ENCODE results near the gene POU6F2.

Gene POU6F2

GRCh38 chr7:39432807-39433416, 455.2 kb downstream of the POU6F2 start:
- no peak for DNase-seq (ENCODE audit: low read depth in 2 of 2)

- DNase-seq (ENCODE audit: low read depth in 2 of 2): no peak
Observed at GRCh38 chr7:39433550-39433949, 455.8 kb downstream of the POU6F2 start.

GRCh38 chr7:39434012-39434411, 456.3 kb downstream of the POU6F2 start:
- DNase-seq (ENCODE audit: low read depth in 2 of 2): no peak

- no peak for DNase-seq (ENCODE audit: low read depth in 2 of 2)
Observed at GRCh38 chr7:39446546-39446945, 468.8 kb downstream of the POU6F2 start.

- no peak for DNase-seq (ENCODE audit: low read depth in 2 of 2)
Observed at GRCh38 chr7:39451901-39452300, 474.2 kb downstream of the POU6F2 start.

- DNase-seq (ENCODE audit: low read depth in 2 of 2): peak in 1 of 2 donors; percentile 16
Observed at GRCh38 chr7:39453743-39454355, 476.1 kb downstream of the POU6F2 start.

- DNase-seq (ENCODE audit: low read depth in 2 of 2): no peak
Observed at GRCh38 chr7:39458061-39458745, 480.5 kb downstream of the POU6F2 start.

GRCh38 chr7:39459636-39460035, 481.9 kb downstream of the POU6F2 start:
- DNase-seq (ENCODE audit: low read depth in 2 of 2): no peak

GRCh38 chr7:39460486-39460885, 482.8 kb downstream of the POU6F2 start:
- DNase-seq (ENCODE audit: low read depth in 2 of 2): no peak

GRCh38 chr7:39461263-39461820, 483.6 kb downstream of the POU6F2 start:
- no peak for DNase-seq (ENCODE audit: low read depth in 2 of 2)

- DNase-seq (ENCODE audit: low read depth in 2 of 2): no peak
Observed at GRCh38 chr7:39463252-39463651, 485.5 kb downstream of the POU6F2 start.

GRCh38 chr7:39464350-39465054, 486.8 kb downstream of the POU6F2 start:
- DNase-seq (ENCODE audit: low read depth in 2 of 2): no peak

GRCh38 chr7:39465055-39465929, 487.6 kb downstream of the POU6F2 start:
- no peak for DNase-seq (ENCODE audit: low read depth in 2 of 2)

GRCh38 chr7:39468261-39468660, 490.6 kb downstream of the POU6F2 start:
- no peak for DNase-seq (ENCODE audit: low read depth in 2 of 2)

GRCh38 chr7:39468808-39469374, 491.2 kb downstream of the POU6F2 start:
- no peak for DNase-seq (ENCODE audit: low read depth in 2 of 2)

GRCh38 chr7:39480901-39481300, 503.2 kb downstream of the POU6F2 start:
- DNase-seq (ENCODE audit: low read depth in 2 of 2): no peak

GRCh38 chr7:39488467-39489393, 511.0 kb downstream of the POU6F2 start:
- DNase-seq (ENCODE audit: low read depth in 2 of 2): no peak

- DNase-seq (ENCODE audit: low read depth in 2 of 2): no peak
Observed at GRCh38 chr7:39490296-39490695, 512.6 kb downstream of the POU6F2 start.

- no peak for DNase-seq (ENCODE audit: low read depth in 2 of 2)
Observed at GRCh38 chr7:39493934-39494333, 516.2 kb downstream of the POU6F2 start.

- no peak for DNase-seq (ENCODE audit: low read depth in 2 of 2)
Observed at GRCh38 chr7:39501358-39501757, 523.6 kb downstream of the POU6F2 start.
